C4-2B (cell line): ENCODE results near the gene JAML.

Experiments
- ZFX ChIP-seq: fragments of 450-650 bp; IDR thresholded peaks from 2 replicates; pipeline ENCODE4 v1.6.1; 2017
- TF ChIP-seq, protein P1 (sequence below): fragments of 450-650 bp; conservative IDR thresholded peaks from 2 replicates; pipeline ENCODE4 v1.5.1; 2017; ENCODE audit warnings: mild to moderate bottlenecking

DNA sequence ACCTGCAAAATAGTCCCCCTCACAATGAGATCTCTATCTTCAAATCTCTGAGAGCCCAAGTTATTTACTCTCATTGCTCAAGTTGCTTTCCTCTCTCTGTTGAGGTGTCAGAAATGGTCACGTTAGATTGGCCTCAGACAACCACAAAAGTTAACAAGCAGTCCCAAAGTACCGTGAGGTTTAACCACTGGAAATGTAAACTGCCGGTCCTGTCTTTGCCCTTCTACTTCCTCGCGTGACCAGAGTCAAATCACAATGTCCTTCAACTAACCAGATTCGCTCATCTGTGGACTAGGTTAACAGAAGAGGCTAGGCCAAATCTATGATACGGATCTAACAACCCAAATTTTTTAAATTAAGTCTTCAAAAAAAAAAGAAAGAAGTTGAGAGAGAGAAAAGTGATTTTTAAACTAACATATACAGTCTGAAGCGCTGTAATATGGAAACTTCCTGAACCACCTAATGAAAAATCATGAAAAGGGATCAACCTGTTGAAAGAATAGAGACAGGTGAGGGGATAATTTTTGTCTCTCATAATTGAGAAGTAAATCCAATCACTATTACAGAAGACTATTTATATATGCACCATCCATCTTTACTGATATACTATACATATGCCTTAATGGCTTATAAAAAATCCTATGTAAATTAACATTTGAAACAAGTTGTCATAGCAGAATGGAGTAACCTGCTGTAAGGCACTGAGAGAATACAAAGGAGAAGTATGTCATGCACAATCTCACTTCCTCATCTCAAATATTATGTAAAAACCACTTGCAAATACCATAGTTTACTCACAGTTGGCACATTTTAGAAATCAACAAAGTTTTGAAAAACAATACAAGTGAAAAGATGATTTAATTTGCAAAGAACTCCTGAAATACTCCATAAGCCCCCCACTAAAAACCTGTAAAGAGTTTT, 3.3 kb upstream of the JAML start:
- TF ChIP-seq, protein P1, sequence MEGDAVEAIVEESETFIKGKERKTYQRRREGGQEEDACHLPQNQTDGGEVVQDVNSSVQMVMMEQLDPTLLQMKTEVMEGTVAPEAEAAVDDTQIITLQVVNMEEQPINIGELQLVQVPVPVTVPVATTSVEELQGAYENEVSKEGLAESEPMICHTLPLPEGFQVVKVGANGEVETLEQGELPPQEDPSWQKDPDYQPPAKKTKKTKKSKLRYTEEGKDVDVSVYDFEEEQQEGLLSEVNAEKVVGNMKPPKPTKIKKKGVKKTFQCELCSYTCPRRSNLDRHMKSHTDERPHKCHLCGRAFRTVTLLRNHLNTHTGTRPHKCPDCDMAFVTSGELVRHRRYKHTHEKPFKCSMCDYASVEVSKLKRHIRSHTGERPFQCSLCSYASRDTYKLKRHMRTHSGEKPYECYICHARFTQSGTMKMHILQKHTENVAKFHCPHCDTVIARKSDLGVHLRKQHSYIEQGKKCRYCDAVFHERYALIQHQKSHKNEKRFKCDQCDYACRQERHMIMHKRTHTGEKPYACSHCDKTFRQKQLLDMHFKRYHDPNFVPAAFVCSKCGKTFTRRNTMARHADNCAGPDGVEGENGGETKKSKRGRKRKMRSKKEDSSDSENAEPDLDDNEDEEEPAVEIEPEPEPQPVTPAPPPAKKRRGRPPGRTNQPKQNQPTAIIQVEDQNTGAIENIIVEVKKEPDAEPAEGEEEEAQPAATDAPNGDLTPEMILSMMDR, result no peak
- TF ChIP-seq ZFX, result no peak
